ENCODE data around the gene OR52E6. TPM values are rescaled to one million over a fixed set of nuclear protein-coding genes. Genes with fewer than 3 reads are reported as not detected.
A peak's percentile ranks its signal among the peaks of the same experiment; 100 is the strongest.

Gene OR52E6
- total RNA-seq, 1 experiment from 2014 or later: not detected

- Histone ChIP-seq H3K27me3 (no peaks in the 10 kb centered on the region), H3K27ac (no peak overlapping the region), H3K9me3 (replicated peaks) (no peaks in the 10 kb centered on the region), H3K4me3 (no peak overlapping the region), H3K4me1 (no peaks in the 10 kb centered on the region), H3K36me3 (no peaks in the 10 kb centered on the region)
- no peak for DNase-seq
These were observed 23.3 kb downstream of the OR52E6 start for GRCh38 chr11:5818245-5818886.

- DNase-seq: no peak
- Histone ChIP-seq H3K4me1 (no peaks in the 10 kb centered on the region), H3K9me3 (replicated peaks) (no peaks in the 10 kb centered on the region), H3K36me3 (no peaks in the 10 kb centered on the region), H3K27ac (no peak overlapping the region), H3K27me3 (0 out of 2 replicates have a peak, but pooled peaks cover 4% of the 10 kb centered on the region), H3K4me3 (no peak overlapping the region)
These were observed 26.2 kb downstream of the OR52E6 start for GRCh38 chr11:5815534-5815933.

GRCh38 chr11:5809905-5810795 lies 31.5 kb downstream of the OR52E6 start:
- Histone ChIP-seq H3K36me3 (no peaks in the 10 kb centered on the region), H3K27me3 (peaks cover 8% of the 10 kb centered on the region), H3K4me1 (no peaks in the 10 kb centered on the region), H3K4me3 (no peak overlapping the region), H3K27ac (no peak overlapping the region), H3K9me3 (replicated peaks) (no peaks in the 10 kb centered on the region)
- DNase-seq: no peak

DNA sequence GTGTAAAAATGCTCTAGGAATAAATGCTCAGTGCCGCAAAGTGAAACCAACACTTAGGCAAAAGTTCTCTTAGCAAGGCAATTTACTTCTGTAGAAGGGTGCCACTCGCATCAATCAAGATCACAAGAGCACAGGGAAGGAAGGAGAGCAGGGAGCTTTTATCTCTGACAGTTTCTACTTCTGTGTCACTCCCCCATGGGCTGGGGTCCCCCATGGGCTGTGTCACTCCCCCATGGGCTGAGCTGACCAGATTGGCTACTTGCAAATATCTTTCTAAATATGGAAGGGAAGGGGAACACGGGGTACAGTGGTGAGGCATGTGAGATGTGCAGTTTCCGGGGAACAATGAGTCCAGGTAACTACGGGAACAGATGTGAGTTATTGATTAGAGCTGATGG lies 32.6 kb downstream of the OR52E6 start:
- Histone ChIP-seq H3K27me3 (peaks cover 11% of the 10 kb centered on the region), H3K4me3 (no peak overlapping the region)

GRCh38 chr11:5808500-5809121 lies 33.1 kb downstream of the OR52E6 start, which contains the start of gene OR52N2:
OR52N2 (plus strand) TSS chr11:5808924; CDS start chr11:5820336, 11,412 bp downstream.
- H3K27ac ChIP-seq: no peak within 1 kb of the TSS
- peak; percentile 54 to 82 for DNase-seq
- H3K36me3 ChIP-seq: no peaks in the 10 kb centered on the region
- peaks cover 11% of the 10 kb centered on the region for H3K27me3 ChIP-seq
- H3K9me3 ChIP-seq (replicated peaks): no peaks in the 10 kb centered on the region
- no peak within 1 kb of the TSS for H3K4me3 ChIP-seq
- no peaks in the 10 kb centered on the region for H3K4me1 ChIP-seq

More for the DNA sequence above, 32.6 kb downstream of the OR52E6 start:
- no peak for DNase-seq
- H3K36me3 ChIP-seq: no peaks in the 10 kb centered on the region
- no peaks in the 10 kb centered on the region for H3K9me3 ChIP-seq (replicated peaks)
- no peaks in the 10 kb centered on the region for H3K4me1 ChIP-seq
- no peak overlapping the region for H3K27ac ChIP-seq

DNA sequence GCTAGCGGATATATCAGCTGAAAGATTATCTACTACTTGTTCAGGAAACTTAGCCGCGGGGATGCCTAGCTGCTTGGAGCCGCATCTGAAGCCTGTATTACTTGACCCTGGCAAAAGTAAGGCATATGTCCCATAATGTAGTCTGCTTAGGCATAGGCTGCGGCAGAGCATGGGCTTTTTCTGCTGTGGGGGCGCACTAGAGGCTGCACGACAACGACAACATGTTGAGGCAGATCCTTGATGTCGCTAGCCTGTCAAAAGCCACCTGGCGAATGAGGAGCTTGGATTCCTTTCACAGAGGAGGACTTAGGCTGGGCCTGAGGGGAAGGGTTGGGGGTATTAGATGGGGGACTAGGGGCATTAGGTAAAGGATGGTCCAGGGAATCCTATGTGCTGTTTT lies 34.1 kb downstream of the OR52E6 start:
- H3K4me1 ChIP-seq: no peaks in the 10 kb centered on the region
- H3K4me3 ChIP-seq: no peak overlapping the region
- DNase-seq: no peak
- peaks cover 11% of the 10 kb centered on the region for H3K27me3 ChIP-seq
- H3K36me3 ChIP-seq: no peaks in the 10 kb centered on the region
- no peaks in the 10 kb centered on the region for H3K9me3 ChIP-seq (replicated peaks)
- H3K27ac ChIP-seq: no peak overlapping the region

- no peak overlapping the region for H3K27ac ChIP-seq
- H3K9me3 ChIP-seq (replicated peaks): no peaks in the 10 kb centered on the region
- DNase-seq: no peak
- H3K4me3 ChIP-seq: no peak overlapping the region
- H3K36me3 ChIP-seq: no peaks in the 10 kb centered on the region
- H3K4me1 ChIP-seq: no peaks in the 10 kb centered on the region
- peaks cover 3% of the 10 kb centered on the region for H3K27me3 ChIP-seq
These were observed 37.7 kb downstream of the OR52E6 start for GRCh38 chr11:5803982-5804381.

GRCh38 chr11:5796541-5796940 lies 45.2 kb downstream of the OR52E6 start:
- Histone ChIP-seq H3K4me3 (no peak overlapping the region), H3K9me3 (replicated peaks) (no peaks in the 10 kb centered on the region), H3K4me1 (no peaks in the 10 kb centered on the region), H3K36me3 (no peaks in the 10 kb centered on the region), H3K27ac (no peak overlapping the region), H3K27me3 (no peaks in the 10 kb centered on the region)
- no peak for DNase-seq

DNA sequence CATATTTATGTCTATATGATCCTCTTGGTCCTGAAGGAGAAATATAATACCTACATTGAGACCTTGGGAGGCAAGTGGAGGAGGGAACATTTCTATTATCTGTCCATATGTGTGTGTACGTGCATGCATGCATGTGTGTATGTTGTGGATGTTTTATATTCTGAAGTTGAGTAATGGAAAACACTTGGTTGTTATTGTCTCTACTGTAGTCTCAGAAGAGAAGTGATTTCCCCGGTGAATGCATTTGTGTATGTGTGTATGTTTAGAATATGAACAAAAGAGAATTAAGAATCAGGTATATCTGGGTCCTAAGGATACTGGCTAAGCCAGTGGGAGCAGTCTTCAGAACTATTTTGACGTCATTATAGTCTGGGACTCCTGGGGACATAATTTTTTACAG lies 50.5 kb downstream of the OR52E6 start, which contains the start of gene OR52N1:
TSS of gene OR52N1 (minus strand) at position 101 of the 400 bp plus-strand sequence. CDS start 2,449 bp downstream, outside the sequence.
- no peaks in the 10 kb centered on the region for H3K36me3 ChIP-seq
- DNase-seq: no peak
- H3K27me3 ChIP-seq: no peaks in the 10 kb centered on the region
- H3K4me1 ChIP-seq: no peaks in the 10 kb centered on the region
- no peak within 1 kb of the TSS for H3K27ac ChIP-seq
- H3K4me3 ChIP-seq: no peak within 1 kb of the TSS
- H3K9me3 ChIP-seq (replicated peaks): no peaks in the 10 kb centered on the region

Other genes with a start within 250 kb of the OR52E6 start
- not detected in 2 replicates for gene TRIM6, start 245.3 kb downstream of the OR52E6 start, total RNA-seq (2014; rRNA removed; shearing (Covaris generic))
- not detected in 2 replicates for gene TRIM34, start 216.9 kb downstream of the OR52E6 start, total RNA-seq (2014; rRNA removed; shearing (Covaris generic))
- gene TRIM5, start 156.8 kb downstream of the OR52E6 start, total RNA-seq (2014; rRNA removed; shearing (Covaris generic)): 10.2 and 10.5 TPM in 2 replicates
- 0.30 and 0.65 TPM in 2 replicates for gene TRIM22, start 152.1 kb downstream of the OR52E6 start, total RNA-seq (2014; rRNA removed; shearing (Covaris generic))
- not detected in 2 replicates for gene OR56B1, start 105.4 kb downstream of the OR52E6 start, total RNA-seq (2014; rRNA removed; shearing (Covaris generic))
- not detected in 2 replicates for gene OR52N4, start 87.7 kb downstream of the OR52E6 start, total RNA-seq (2014; rRNA removed; shearing (Covaris generic))
- not detected in 2 replicates for gene OR52N5, start 58.5 kb downstream of the OR52E6 start, total RNA-seq (2014; rRNA removed; shearing (Covaris generic))
- gene OR52N1, start 50.6 kb downstream of the OR52E6 start, total RNA-seq (2014; rRNA removed; shearing (Covaris generic)): not detected in 2 replicates
- gene OR52N2, start 33.0 kb downstream of the OR52E6 start, total RNA-seq (2014; rRNA removed; shearing (Covaris generic)): not detected in 2 replicates
- not detected in 2 replicates for gene OR52E8, start 15.8 kb upstream of the OR52E6 start, total RNA-seq (2014; rRNA removed; shearing (Covaris generic))
- gene OR52E4, start 38.7 kb upstream of the OR52E6 start, total RNA-seq (2014; rRNA removed; shearing (Covaris generic)): not detected in 2 replicates
- not detected in 2 replicates for gene OR52E5, start 51.3 kb upstream of the OR52E6 start, total RNA-seq (2014; rRNA removed; shearing (Covaris generic))
- gene OR56A3, start 100.4 kb upstream of the OR52E6 start, total RNA-seq (2014; rRNA removed; shearing (Covaris generic)): not detected in 2 replicates
- not detected in 2 replicates for gene OR56A5, start 126.6 kb upstream of the OR52E6 start, total RNA-seq (2014; rRNA removed; shearing (Covaris generic))
- gene OR52L1, start 145.1 kb upstream of the OR52E6 start, total RNA-seq (2014; rRNA removed; shearing (Covaris generic)): not detected in 2 replicates
- gene OR56A4, start 165.0 kb upstream of the OR52E6 start, total RNA-seq (2014; rRNA removed; shearing (Covaris generic)): not detected in 2 replicates
- not detected in 2 replicates for gene OR56A1, start 188.9 kb upstream of the OR52E6 start, total RNA-seq (2014; rRNA removed; shearing (Covaris generic))

Data from SJCRH30 (cell line).